BLaER1 (cell line): ENCODE data around the gene NAALADL1.
A peak's percentile ranks its signal among the peaks of the same experiment; 100 is the strongest.

ENCODE experiments used
- H3K27ac ChIP-seq: shearing (Covaris generic); formaldehyde crosslinking; 2 replicates; pipeline ENCODE4 v1.8.1; 2022
- H3K27me3 ChIP-seq: shearing (Covaris generic); formaldehyde crosslinking; 2 replicates; pipeline ENCODE4 v1.8.1; 2022
- H3K36me3 ChIP-seq: shearing (Covaris generic); formaldehyde crosslinking; 2 replicates; pipeline ENCODE4 v1.8.1; 2022
- H3K4me1 ChIP-seq: shearing (Covaris generic); formaldehyde crosslinking; 2 replicates; pipeline ENCODE4 v1.8.1; 2022
- H3K4me2 ChIP-seq: shearing (Covaris generic); formaldehyde crosslinking; 2 replicates; pipeline ENCODE4 v1.8.1; 2022
- H3K4me3 ChIP-seq: shearing (Covaris generic); formaldehyde crosslinking; 2 replicates; pipeline ENCODE4 v1.8.1; 2022
- H3K9ac ChIP-seq: shearing (Covaris generic); formaldehyde crosslinking; 2 replicates; pipeline ENCODE4 v1.8.1; 2022
- H3K9me3 ChIP-seq: shearing (Covaris generic); formaldehyde crosslinking; 2 replicates; pipeline ENCODE4 v1.8.1; 2022
- H4K20me1 ChIP-seq: shearing (Covaris generic); formaldehyde crosslinking; 2 replicates; pipeline ENCODE4 v1.8.1; 2022
- Cebpa-rat ChIP-seq: shearing (Covaris generic); IDR thresholded peaks from 2 replicates; pipeline ENCODE4 v1.8.1; 2022

NAALADL1 gene

GRCh38 chr11:65058419-65059054 lies at the start of gene NAALADL1:
NAALADL1 (minus strand) TSS chr11:65058553; CDS start chr11:65058521, 32 bp downstream.
- Histone ChIP-seq H3K9me3 (no peaks in the 10 kb centered on the region), H3K27ac (no peak within 1 kb of the TSS), H3K27me3 (no peaks in the 10 kb centered on the region), H3K36me3 (no peaks in the 10 kb centered on the region), H4K20me1 (no peaks in the 10 kb centered on the region), H3K4me3 (no peak within 1 kb of the TSS), H3K4me2 (no peak within 1 kb of the TSS), H3K9ac (no peak within 1 kb of the TSS), H3K4me1 (peaks cover 46% of the 10 kb centered on the region)
- TF ChIP-seq Cebpa-rat = no peak

GRCh38 chr11:65107751-65108468 lies 49.6 kb upstream of the NAALADL1 start:
- Histone ChIP-seq H3K4me3 (no peak overlapping the region), H3K27me3 (no peaks in the 10 kb centered on the region), H3K4me2 (no peak overlapping the region), H3K36me3 (peaks cover 62% of the 10 kb centered on the region), H3K9me3 (no peaks in the 10 kb centered on the region), H3K4me1 (peaks cover 22% of the 10 kb centered on the region), H3K27ac (no peak overlapping the region), H3K9ac (no peak overlapping the region), H4K20me1 (peaks cover 41% of the 10 kb centered on the region)
- TF ChIP-seq Cebpa-rat = no peak

- Histone ChIP-seq H4K20me1 (peaks cover 50% of the 10 kb centered on the region), H3K9ac (no peak overlapping the region), H3K27ac (no peak overlapping the region), H3K4me3 (no peak overlapping the region), H3K36me3 (peaks cover 70% of the 10 kb centered on the region), H3K4me1 (peaks cover 18% of the 10 kb centered on the region), H3K4me2 (no peak overlapping the region), H3K9me3 (no peaks in the 10 kb centered on the region), H3K27me3 (no peaks in the 10 kb centered on the region)
- no peak for TF ChIP-seq Cebpa-rat
Observed at GRCh38 chr11:65107078-65107477, 48.7 kb upstream of the NAALADL1 start.

GRCh38 chr11:65104628-65105027 lies 46.3 kb upstream of the NAALADL1 start:
- no peak for TF ChIP-seq Cebpa-rat
- H3K36me3 ChIP-seq = peaks cover 77% of the 10 kb centered on the region
- no peak overlapping the region for H3K9ac ChIP-seq
- H3K27ac ChIP-seq = no peak overlapping the region
- H4K20me1 ChIP-seq = peaks cover 42% of the 10 kb centered on the region
- H3K4me2 ChIP-seq = no peak overlapping the region
- no peaks in the 10 kb centered on the region for H3K9me3 ChIP-seq
- no peaks in the 10 kb centered on the region for H3K27me3 ChIP-seq
- H3K4me3 ChIP-seq = no peak overlapping the region
- no peaks in the 10 kb centered on the region for H3K4me1 ChIP-seq

- Histone ChIP-seq H3K27ac (no peak overlapping the region), H4K20me1 (peaks cover 52% of the 10 kb centered on the region), H3K4me3 (no peak overlapping the region), H3K27me3 (no peaks in the 10 kb centered on the region), H3K9ac (no peak overlapping the region), H3K36me3 (peaks cover 77% of the 10 kb centered on the region), H3K4me1 (no peaks in the 10 kb centered on the region), H3K4me2 (no peak overlapping the region), H3K9me3 (no peaks in the 10 kb centered on the region)
- TF ChIP-seq Cebpa-rat = no peak
Observed at GRCh38 chr11:65103476-65103875, 45.1 kb upstream of the NAALADL1 start.

GRCh38 chr11:65102142-65103095 lies 44.1 kb upstream of the NAALADL1 start:
- TF ChIP-seq Cebpa-rat = no peak
- no peak overlapping the region for H3K27ac ChIP-seq
- H3K27me3 ChIP-seq = no peaks in the 10 kb centered on the region
- H3K36me3 ChIP-seq = peaks cover 77% of the 10 kb centered on the region
- H3K4me2 ChIP-seq = no peak overlapping the region
- peaks cover 1% of the 10 kb centered on the region for H3K4me1 ChIP-seq
- H3K9ac ChIP-seq = no peak overlapping the region
- H3K4me3 ChIP-seq = no peak overlapping the region
- H4K20me1 ChIP-seq = peaks cover 53% of the 10 kb centered on the region
- no peaks in the 10 kb centered on the region for H3K9me3 ChIP-seq

- Histone ChIP-seq H3K4me1 (peaks cover 10% of the 10 kb centered on the region), H3K36me3 (peaks cover 68% of the 10 kb centered on the region), H4K20me1 (peaks cover 53% of the 10 kb centered on the region), H3K9ac (no peak overlapping the region), H3K9me3 (no peaks in the 10 kb centered on the region), H3K27ac (no peak overlapping the region), H3K4me2 (no peak overlapping the region), H3K4me3 (no peak overlapping the region), H3K27me3 (no peaks in the 10 kb centered on the region)
- no peak for TF ChIP-seq Cebpa-rat
Observed at GRCh38 chr11:65100674-65101350, 42.5 kb upstream of the NAALADL1 start.

GRCh38 chr11:65096926-65097325 lies 38.6 kb upstream of the NAALADL1 start:
- Histone ChIP-seq H4K20me1 (peaks cover 23% of the 10 kb centered on the region), H3K9me3 (no peaks in the 10 kb centered on the region), H3K27me3 (no peaks in the 10 kb centered on the region), H3K36me3 (peaks cover 43% of the 10 kb centered on the region), H3K4me2 (peak overlapping the region; percentile 95), H3K27ac (no peak overlapping the region), H3K4me3 (peak overlapping the region; percentile 79), H3K4me1 (peaks cover 13% of the 10 kb centered on the region), H3K9ac (peak overlapping the region; percentile 93; the same call in 1 of the 2 replicates)
- no peak for TF ChIP-seq Cebpa-rat

GRCh38 chr11:65095974-65096806 lies 37.8 kb upstream of the NAALADL1 start, which contains the start of gene VPS51:
VPS51 (plus strand) TSS chr11:65096214; CDS start chr11:65096251, 37 bp downstream.
- Histone ChIP-seq H3K4me3 (peak within 1 kb of the TSS; percentile 79), H3K9ac (peak within 1 kb of the TSS; percentile 93), H3K27ac (peak within 1 kb of the TSS; percentile 89), H3K36me3 (peaks cover 35% of the 10 kb centered on the region), H3K4me1 (peaks cover 13% of the 10 kb centered on the region), H3K27me3 (no peaks in the 10 kb centered on the region), H3K4me2 (peak within 1 kb of the TSS; percentile 95), H3K9me3 (no peaks in the 10 kb centered on the region), H4K20me1 (peaks cover 20% of the 10 kb centered on the region)
- TF ChIP-seq Cebpa-rat = no peak
